ENCODE data around the gene DIAPH2. TPM values are rescaled to one million over a fixed set of nuclear protein-coding genes. Genes with fewer than 3 reads are reported as not detected.

Gene DIAPH2
- total RNA-seq, 1 experiment from 2014 or later, result 15.9 TPM

- Mint-ChIP-seq H3K27me3 (ENCODE audit: low read depth) (no peaks in the 10 kb centered on the region), H3K4me3 (no peak overlapping the region), H3K9me3 (no peaks in the 10 kb centered on the region), H3K27ac (peak overlapping the region; percentile 89), H3K4me1 (peaks cover 35% of the 10 kb centered on the region), H3K36me3 (no peaks in the 10 kb centered on the region)
- ChIA-PET CTCF (no interaction called here), POLR2A (no interaction called here)
- TF ChIP-seq TEAD4 (CRISPR knock-in tag; IDR thresholded peaks at IDR 0.05), result no peak
- TF ChIP-seq, protein P1, sequence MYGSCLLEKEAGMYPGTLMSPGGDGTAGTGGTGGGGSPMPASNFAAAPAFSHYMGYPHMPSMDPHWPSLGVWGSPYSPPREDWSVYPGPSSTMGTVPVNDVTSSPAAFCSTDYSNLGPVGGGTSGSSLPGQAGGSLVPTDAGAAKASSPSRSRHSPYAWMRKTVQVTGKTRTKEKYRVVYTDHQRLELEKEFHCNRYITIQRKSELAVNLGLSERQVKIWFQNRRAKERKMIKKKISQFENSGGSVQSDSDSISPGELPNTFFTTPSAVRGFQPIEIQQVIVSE (CRISPR knock-in tag; IDR thresholded peaks at IDR 0.05; ENCODE audit: borderline replicate concordance), result no peak
- no peak for TF ChIP-seq OVOL2 (CRISPR knock-in tag; IDR thresholded peaks at IDR 0.05; ENCODE audit: borderline replicate concordance)
- no peak for TF ChIP-seq IRF2 (CRISPR knock-in tag; IDR thresholded peaks at IDR 0.05; ENCODE audit: borderline replicate concordance, low read depth)
- TF ChIP-seq FOXP1 (CRISPR knock-in tag; IDR thresholded peaks at IDR 0.05; ENCODE audit: borderline replicate concordance), result no peak
- no peak for TF ChIP-seq NFE2L1 (CRISPR knock-in tag; IDR thresholded peaks at IDR 0.05)
- TF ChIP-seq, protein P2, sequence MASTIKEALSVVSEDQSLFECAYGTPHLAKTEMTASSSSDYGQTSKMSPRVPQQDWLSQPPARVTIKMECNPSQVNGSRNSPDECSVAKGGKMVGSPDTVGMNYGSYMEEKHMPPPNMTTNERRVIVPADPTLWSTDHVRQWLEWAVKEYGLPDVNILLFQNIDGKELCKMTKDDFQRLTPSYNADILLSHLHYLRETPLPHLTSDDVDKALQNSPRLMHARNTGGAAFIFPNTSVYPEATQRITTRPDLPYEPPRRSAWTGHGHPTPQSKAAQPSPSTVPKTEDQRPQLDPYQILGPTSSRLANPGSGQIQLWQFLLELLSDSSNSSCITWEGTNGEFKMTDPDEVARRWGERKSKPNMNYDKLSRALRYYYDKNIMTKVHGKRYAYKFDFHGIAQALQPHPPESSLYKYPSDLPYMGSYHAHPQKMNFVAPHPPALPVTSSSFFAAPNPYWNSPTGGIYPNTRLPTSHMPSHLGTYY (CRISPR knock-in tag; IDR thresholded peaks at IDR 0.05), result no peak
- TF ChIP-seq AFF4 (CRISPR knock-in tag; IDR thresholded peaks at IDR 0.05; ENCODE audit: borderline replicate concordance), result no peak
- no peak for TF ChIP-seq IRF1 (CRISPR knock-in tag; IDR thresholded peaks at IDR 0.05)
- no peak for TF ChIP-seq ZNF281 (CRISPR knock-in tag; IDR thresholded peaks at IDR 0.05)
- TF ChIP-seq CBFB (CRISPR knock-in tag; IDR thresholded peaks at IDR 0.05; ENCODE audit: low read depth), result no peak
- no peak for TF ChIP-seq FOXK1 (CRISPR knock-in tag; IDR thresholded peaks at IDR 0.05)
- TF ChIP-seq ZNF219 (CRISPR knock-in tag; IDR thresholded peaks at IDR 0.05; ENCODE audit: borderline replicate concordance), result no peak
- TF ChIP-seq, protein P3, sequence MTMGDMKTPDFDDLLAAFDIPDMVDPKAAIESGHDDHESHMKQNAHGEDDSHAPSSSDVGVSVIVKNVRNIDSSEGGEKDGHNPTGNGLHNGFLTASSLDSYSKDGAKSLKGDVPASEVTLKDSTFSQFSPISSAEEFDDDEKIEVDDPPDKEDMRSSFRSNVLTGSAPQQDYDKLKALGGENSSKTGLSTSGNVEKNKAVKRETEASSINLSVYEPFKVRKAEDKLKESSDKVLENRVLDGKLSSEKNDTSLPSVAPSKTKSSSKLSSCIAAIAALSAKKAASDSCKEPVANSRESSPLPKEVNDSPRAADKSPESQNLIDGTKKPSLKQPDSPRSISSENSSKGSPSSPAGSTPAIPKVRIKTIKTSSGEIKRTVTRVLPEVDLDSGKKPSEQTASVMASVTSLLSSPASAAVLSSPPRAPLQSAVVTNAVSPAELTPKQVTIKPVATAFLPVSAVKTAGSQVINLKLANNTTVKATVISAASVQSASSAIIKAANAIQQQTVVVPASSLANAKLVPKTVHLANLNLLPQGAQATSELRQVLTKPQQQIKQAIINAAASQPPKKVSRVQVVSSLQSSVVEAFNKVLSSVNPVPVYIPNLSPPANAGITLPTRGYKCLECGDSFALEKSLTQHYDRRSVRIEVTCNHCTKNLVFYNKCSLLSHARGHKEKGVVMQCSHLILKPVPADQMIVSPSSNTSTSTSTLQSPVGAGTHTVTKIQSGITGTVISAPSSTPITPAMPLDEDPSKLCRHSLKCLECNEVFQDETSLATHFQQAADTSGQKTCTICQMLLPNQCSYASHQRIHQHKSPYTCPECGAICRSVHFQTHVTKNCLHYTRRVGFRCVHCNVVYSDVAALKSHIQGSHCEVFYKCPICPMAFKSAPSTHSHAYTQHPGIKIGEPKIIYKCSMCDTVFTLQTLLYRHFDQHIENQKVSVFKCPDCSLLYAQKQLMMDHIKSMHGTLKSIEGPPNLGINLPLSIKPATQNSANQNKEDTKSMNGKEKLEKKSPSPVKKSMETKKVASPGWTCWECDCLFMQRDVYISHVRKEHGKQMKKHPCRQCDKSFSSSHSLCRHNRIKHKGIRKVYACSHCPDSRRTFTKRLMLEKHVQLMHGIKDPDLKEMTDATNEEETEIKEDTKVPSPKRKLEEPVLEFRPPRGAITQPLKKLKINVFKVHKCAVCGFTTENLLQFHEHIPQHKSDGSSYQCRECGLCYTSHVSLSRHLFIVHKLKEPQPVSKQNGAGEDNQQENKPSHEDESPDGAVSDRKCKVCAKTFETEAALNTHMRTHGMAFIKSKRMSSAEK (CRISPR knock-in tag; IDR thresholded peaks at IDR 0.05; ENCODE audit: borderline replicate concordance), result no peak
- TF ChIP-seq RELA (CRISPR knock-in tag; IDR thresholded peaks at IDR 0.05; ENCODE audit: borderline replicate concordance), result no peak
- no peak for DNase-seq (ENCODE audit: low spot score)
- no peak; the same call in 1 of the 2 replicates for ATAC-seq
Measured at GRCh38 chrX:97482666-97483300, 798.1 kb downstream of the DIAPH2 start.
